CD4-positive, alpha-beta T cell treated with Interferon gamma for 1 hour (primary cell): ENCODE data around the gene ENOX2.
"Not testable (repeated sequence)": the region's sequence is repeated elsewhere in the genome, so short reads cannot be mapped to it uniquely, and the experiment has no call there.

ENCODE experiments used
- DNase-seq: peaks from one replicate; pipeline ENCODE4 v3.0.0-alpha.2; 2020

The ENOX2 gene

DNA sequence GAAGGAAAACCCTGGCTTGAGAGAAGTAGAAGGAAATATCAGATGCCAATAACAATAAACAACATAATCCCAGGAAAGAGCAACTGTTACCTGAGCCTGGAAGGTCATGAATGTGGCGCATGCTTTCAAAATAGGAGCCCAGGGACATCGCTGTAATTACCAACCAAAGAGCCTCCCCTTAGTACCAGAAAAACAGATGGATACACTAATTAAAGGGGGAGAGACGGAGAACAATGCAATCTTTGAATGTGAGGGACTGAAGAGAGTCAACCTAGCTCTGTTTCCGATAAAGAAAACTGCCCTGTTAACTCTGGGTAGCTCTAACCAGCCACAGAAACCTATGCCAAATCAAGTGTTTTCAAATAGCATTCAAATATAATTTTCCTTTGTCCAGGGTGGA is 161.4 kb downstream of the ENOX2 start:
- no peak for DNase-seq

DNA sequence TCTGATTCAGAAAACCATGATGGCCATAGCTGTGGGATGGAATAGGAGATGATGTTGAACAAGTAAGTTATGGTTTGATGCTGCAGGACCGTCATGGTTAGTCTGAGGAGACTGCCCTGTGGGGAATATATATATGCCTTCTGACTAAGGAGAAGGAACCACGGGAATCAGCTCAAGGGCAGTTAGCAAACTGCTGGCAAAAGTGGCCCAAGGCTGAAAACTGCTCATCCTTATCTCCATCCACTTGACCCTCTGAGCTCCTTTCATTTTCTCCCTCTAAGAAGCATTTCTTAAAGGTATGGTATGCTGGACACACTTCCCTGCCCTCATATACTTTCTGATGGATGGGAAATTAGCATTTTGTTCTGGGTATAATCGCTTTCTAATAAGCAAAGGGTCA is 161.9 kb downstream of the ENOX2 start:
- DNase-seq = no peak

DNA sequence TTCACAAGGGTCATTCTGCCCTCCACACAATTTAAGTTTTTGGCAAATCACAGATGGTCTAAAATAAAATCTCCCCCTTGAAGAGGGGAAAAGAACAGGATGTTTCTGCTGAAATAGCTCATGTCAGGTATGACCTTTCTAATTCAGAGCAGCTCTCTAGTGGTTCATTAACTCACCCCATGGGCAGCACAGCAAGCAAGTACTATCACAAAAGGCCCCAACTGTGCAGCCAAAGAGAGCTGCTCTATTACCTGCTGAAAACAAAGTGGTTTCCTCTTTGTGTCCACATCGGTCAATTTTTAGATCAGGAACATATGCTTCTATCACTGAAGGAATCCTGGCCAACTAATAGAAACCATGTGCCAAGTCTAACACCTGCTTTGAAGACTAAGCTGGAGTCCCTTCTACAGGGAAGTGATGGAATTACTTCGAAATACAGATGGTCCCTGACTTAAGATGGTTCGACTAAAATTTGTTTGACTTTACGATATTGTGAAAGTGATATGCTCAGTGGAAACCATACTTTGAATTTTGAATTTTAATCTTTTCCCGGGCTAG is 164.3 kb downstream of the ENOX2 start:
- DNase-seq = no peak

DNA sequence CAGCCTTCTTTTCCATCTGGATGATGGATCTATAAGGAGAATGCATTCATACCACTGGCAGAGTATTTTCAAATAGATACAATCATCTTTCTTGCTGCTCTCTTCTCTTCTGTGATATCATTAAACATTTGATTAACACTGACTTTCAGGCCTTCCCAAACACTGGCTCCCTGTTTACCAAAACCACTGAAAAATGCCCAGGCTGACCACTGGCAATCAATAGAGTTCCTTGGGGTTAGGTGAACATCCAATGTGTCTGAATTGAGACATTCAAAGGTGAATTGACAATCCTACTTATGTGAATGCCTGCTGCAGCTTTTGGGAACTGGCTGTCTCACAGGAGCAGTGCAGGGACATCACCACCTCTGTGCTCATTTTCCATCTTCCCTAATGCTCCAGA is 168.3 kb downstream of the ENOX2 start:
- no peak for DNase-seq

DNA sequence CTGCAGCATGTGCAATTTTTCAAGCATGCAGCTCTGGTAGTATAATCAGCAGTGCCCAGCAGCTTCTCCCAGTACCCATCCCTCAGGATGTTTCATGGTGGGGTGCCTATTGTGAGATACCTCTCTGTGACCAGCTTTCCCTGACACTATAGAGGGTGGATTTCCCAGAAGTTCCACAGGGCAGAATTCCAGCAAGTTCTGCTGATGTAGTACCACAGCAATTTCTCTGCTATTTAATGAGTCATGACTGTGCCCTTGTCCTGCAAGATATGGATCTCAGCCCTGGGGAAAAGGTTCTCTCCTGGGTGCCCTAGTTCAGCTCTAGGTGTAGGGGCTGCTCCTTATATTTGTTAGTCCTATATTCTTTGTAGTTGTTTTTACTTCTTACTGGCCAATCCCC is 174.8 kb downstream of the ENOX2 start:
- no peak for DNase-seq

DNA sequence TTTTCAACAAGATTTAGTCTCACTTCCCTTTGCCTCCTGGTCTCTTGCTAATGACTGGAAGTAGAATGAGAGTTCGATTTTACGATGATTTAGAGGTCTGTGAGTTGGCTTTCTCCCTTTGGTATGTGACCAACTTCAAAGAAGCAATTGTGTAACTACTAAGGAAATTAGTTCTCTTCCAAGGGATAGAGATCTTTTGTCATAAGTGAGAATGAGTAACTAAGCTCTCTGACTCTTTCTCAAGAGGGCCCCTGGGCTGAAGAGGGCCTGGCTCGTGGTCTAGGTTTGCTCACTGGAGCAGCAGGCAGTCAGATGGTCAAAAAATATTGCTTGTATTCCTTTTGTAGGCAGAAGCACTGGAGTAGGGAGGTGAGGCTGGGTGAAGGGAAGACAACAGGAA is 176.3 kb downstream of the ENOX2 start:
- no peak for DNase-seq

DNA sequence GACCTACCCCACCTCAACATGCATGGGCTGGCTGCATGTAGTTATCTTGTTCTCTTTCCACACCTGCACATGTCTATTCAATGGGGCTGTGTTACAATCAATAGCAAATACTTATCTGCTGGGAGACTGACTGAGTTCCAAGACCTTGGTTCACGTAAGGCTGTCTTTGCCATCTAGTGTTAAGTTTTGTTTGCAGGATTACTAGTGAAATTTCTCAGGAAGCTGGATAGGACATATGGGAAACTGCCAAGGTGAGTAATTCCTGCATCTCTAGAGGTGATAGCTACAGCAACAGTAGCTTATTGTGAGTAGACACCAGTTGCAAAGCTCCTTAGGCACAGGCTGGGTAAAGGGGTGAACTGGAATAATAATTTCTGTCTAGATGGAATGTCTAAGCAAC is 177.5 kb downstream of the ENOX2 start:
- DNase-seq = no peak

DNA sequence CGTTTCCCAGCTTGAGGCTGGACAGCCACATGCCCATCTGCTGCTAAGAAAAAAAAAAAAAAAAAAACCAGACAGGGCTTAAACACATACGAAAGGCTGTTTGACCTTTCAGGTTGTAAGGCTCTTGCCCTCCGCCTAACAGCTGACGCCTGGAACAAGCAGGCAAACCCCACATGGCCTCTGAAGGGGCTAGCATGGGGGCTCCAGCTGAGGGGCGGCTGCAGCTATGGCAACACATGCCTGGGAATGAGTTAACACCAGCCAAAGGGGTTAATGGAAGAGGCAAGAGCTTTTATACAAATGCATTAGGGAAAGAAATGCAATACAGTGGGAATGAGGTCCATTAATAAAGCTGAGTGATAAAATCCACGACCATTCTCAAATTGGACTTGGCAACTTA is 183.6 kb downstream of the ENOX2 start:
- DNase-seq = no peak

DNA sequence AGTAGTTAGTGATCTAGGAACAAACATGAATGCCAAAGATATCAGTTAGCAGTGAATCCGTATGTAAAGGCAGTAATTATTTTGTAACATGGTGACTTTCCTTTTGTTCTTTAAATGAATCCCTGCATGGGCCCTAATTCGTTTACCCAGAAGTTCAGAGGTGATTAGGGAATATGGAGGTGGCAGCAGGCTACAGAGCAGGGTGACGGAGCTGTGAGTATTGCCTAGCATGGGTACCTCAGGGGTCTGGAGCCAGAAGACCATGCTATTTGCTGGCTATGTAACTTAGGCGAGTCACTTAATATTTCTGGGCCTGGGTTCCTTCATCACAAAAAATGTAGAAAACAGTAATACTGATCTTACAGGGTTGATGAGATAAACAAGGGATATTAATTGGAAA is 184.9 kb downstream of the ENOX2 start:
- no peak for DNase-seq

DNA sequence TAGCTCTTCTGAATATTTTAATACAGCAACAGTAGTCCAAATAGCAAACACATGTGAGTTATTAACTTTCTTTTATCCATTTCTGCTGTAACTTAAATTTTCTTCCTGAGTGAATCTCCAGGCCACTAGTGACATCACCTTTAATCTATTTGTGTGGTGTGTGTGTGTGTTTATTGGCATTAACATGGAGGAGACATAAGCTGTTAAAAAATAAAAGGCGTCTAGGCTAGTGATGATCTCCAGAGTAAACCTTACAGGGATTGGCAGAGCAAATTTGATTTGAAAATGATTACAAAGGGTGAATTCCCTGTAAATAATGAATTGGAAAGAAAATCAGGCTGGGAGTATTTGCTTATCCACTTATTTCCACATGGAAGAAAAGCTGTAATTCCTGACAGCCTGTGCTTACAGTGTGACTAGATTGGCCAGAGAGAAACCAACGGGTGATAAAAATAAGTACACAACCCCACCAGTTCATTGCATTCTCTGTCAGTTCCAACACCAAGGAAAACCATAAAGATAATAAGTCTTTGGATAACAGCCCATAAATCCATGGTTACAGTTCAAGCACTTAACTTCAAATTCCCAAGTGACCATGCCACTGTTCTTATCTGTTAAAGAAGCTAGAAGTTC is 186.1 kb downstream of the ENOX2 start:
- DNase-seq = no peak

DNA sequence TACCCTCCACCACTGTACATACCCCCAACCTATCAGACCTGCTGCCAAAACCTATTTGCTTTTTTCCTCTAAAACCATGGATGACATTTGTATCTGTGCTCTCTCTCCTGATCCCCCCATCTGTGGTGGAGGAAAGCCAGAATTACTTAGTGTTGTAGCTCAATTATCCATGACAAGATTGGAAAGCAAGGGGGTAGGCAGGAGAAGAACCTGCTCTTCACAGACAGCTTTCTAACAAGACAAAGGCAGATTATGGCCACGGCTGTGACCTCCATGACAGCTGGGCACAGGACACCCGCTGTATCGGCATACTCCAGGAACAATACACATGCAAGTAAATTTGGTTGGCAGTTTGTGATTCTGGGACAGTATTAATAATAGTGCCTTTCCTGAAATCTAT is 186.7 kb downstream of the ENOX2 start:
- no peak for DNase-seq

DNA sequence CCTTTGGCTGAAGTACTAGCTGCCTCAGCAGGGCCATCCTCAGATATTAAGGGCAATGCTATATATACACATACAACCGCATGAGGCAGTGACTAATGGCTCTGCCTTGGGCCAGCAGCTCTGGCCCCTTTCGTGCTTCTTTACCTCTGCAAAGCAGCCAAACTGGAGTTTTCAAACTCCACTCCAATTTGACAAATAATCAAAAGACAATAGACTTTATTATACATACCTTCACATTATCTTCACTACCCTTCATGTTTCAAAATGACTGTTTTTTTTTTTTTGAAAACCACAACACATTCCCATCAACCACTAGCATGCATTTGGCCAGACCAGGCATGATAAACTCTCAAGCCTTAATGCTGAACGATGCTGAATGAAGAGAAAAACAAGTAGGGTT is 187.7 kb downstream of the ENOX2 start:
- no peak for DNase-seq

DNA sequence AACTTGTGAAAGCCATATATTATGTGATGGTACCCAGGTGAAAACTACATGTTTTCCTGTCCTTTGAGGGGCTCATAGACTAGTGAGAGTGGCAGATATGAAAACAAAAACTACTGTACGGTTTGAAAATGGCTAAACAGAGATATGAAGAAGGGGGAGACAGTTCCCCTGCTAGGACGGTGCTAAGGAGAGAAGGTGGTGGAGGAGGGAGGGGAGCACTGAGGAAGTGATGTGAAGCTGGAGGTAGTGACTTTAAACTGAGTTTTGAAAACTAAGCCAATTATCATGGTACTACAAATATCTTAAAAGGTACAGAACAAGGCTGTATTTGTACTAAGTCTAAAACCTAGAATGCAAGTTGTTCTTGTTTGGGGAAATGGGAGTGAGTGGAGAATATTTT is 188.3 kb downstream of the ENOX2 start:
- DNase-seq = no peak

DNA sequence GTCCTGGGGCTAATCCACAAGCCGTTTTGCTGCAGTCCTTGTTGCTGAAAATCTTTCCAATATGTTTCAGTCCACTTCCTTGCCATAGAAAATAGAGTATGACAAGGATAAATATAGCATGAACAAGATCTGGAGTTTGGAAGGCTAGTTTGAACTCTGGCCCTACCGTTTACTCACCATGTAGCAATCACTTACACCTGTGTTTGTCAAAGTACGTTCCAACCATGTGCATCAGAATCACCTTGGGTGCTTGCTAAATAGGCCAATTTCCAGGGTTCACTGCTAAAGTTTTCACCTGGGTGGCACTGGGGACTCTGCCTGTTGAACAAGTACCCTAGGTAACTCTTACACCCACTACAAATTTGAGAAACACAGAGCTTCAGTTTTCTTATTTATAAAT is 188.9 kb downstream of the ENOX2 start:
- no peak for DNase-seq

DNA sequence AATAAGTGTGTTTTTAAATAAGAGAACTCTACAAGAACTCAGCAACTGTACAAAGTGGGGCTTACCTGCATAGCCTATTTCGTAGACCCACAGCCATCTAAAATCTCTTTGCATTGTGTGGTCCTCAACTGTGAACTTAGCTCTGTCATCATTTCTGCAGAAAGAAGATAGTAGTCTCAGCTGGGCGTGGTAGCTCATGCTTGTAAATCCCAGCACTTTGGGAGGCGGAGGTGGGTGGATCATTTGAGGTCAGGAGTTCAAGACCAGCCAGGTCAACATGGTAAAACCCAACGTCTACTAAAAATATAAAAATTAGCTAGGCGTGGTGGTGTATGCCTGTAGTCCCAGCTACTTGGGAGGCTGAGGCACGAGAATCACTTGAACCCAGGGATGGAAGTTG is 193.8 kb downstream of the ENOX2 start:
- DNase-seq = not testable (repeated sequence)

DNA sequence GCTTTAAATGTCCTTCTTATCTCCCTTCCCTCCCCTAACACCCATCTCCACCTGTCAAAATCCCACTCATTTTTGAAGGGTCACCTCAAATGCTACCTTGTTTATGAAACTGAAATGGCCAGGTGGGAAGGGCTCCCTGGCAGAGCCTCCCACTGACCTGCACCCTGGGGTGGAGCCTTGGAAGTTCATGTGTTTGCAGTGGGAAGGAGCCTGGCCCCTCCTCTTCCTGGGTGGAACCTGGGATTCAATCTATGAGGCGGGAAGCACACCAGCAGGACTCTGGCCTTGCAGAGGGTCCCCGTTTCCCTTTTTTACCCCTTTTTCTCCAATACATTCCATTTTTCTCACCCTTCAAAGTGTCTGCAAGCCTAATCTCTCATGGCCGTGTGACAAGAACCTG is 197.4 kb downstream of the ENOX2 start:
- DNase-seq = no peak

DNA sequence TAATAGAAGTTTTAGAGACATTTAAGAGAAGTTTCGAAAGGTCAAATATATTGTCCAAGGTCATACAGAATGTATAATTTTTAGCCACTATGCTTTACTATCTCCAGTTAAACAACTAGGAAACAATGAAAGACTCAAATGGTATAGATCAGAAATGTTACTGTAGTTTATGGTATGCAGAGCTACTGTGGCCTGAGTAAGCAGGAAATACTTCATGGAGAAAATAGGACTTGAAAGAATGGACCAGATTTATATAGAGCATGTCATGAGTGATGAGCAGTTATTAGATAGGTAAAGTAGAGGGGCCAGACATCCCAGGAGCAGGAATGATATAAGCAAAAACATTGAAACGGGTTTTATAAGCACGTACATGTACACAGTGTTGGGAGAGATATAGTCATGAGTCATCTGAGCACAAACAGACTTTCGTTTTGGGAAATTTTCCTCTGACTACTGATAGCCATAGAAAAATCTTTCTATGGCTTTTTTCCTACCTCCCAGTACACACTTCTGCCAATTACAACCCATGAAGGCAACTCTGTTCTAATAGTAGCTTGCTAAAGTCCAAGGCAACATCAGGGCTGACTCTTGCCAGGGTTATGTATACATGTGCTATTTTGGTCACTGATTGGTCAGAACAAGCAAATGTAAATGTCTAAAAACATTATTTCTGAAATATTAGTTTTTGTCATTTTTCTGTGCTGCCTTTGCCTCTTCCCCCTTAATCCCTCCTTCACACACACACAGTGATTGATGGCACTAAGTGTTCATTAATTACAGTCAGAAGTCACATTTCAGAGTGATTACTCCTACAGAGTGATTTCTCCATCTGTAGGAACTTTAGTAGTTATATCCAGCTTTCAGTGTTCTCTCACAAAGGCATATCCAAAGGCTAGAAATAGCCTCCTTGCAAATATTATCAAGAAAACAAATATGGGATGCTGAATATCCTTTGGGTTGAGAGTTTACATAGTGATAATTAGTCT is 198.7 kb downstream of the ENOX2 start:
- no peak for DNase-seq

DNA sequence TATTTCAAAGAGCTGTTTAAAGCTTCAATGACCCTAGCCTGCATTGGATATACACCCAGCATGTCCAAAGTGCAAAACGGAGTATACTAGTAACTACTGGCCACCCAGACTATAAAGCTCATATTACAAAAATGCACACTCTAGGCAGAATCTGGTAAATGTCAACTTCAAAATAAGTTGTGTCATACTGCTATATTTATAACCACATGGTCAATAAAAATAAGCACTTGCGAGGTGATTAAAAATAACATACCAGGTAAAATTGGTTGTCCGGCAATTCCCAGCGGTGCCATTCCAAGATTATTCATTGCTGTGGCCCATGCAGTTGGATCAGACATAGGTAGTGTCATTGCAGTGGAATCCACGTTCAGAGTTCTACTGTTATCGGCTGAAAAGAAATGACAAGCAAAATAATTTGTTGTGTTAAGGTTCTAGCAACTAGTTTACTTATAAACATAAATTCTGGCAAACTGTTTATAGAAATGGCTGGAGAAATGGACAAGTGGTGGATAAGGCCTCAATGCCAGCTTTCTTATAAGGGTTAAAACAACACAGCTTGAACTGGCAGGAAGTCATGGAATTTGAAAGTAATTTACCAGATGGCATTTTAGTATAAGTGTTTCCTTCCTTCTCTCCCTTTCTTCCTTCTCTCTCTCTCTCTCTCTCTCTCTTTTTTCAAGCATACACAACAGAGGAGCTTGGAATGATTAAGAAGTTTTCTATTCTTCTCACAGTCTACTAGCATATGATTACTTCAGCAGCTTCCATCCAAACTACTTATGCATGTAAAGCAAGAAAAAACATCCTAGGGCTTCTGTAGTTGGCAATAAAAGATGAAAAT is 199.9 kb downstream of the ENOX2 start:
- DNase-seq = no peak

DNA sequence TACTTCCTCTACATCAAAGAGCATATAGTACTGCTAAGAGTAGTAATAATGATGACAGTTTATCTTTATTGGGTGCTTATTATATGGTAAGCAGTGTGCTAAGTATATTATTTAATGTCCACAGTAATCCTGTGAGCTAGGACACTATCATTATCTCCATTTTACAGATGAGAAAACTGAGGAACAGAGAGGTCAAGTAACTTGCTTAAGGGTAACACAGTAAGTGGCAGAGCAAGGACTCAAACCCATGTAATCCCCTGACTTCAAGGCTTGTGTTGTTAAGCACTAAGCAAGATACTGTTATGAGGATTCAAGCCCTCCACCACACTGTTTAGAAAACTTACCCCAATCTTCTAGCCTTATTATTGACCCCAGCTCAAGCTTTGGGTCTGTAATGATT is 202.4 kb downstream of the ENOX2 start:
- no peak for DNase-seq

DNA sequence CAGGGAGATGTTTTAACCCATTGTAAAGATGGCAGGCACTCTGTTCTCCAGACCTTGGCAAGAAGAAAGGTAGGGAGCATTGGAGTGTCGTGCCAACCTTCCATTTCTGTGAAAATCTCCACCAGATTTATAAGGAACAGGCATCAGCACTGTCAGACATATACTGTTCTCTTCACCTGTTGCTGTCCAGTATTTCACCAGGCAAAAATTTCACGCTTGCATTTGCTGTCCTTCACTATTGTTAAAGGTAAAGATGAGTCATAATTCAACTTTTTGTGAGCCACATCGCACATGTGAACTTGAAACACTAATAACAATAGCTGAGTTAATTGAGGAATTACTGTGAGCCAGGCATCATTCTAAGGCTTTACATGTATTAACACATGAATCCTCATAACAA is 203.4 kb downstream of the ENOX2 start:
- DNase-seq = no peak

DNA sequence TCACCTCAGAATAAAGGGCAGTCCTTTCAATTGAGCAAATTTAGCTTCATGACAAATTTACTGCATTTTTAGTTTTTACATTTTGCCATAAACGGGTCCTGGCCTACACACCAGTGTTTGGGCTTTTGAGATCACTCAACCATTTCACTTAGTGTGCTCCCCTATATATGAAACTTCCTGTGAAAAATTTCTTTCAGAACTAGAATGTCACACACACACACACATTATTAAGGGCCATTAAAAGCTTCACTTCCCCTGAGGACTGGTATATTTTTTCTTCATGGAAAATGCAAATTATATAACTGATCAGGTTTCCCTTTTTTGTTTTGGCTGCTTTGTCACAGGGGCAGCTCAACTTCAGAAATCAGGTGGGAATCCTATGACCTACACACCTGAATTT is 206.5 kb downstream of the ENOX2 start:
- DNase-seq = no peak

DNA sequence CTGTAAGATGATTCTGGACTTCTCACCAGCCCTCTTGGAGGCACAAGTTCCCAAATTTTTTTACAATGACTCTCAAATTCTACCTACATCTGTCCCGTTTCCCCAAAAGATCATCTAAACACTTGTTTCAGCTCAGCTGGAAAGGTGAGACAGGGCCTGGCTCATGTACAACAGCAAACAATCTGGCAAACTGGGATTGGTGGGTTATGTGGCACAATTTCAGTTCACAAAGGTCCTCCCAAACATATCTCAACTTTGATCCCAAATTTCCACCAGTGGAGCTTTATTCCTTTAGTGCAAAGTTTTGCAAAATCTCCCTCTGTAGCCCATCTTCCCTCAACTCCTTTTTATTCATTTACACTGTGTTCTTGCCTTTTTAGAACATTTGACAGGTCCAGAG is 207.1 kb downstream of the ENOX2 start:
- no peak for DNase-seq

DNA sequence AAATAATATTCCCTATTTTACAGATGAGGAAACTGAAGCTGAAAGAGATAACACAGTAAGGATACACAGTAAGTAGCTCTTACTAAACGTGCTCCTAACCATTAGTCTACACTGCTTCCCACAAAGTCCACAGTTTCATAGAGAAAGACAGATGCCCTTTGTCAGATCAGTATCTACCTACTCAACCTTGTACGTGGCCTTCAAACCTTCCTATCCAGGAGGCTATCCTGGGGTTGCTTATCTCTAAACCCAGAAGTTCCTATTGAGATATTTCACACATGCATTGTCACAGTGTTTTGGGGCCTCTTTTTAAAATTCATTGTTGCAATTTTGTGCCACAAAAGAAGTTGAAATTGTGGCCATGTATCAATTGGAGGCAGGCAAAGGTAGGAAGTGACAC is 208.0 kb downstream of the ENOX2 start:
- DNase-seq = no peak
